Vagina (tissue), 2 donors: ENCODE measurements around the gene MMAA. TPM values are rescaled to one million over a fixed set of nuclear protein-coding genes. Genes with fewer than 3 reads are reported as not detected.
"Not testable (repeated sequence)": the region's sequence is repeated elsewhere in the genome, so short reads cannot be mapped to it uniquely, and the experiment has no call there.

Source experiments
- DNase-seq, 2 donors: peaks; one replicate each; pipeline ENCODE4 v3.0.0-alpha.2; 2017; ENCODE audit errors: extremely low spot score in 2 of 2
- H3K27ac ChIP-seq: fragments of 200-600 bp; sonication (generic); one replicate; pipeline ENCODE4 v1.5.1; 2019
- H3K27me3 ChIP-seq: fragments of 200-600 bp; sonication (generic); one replicate; pipeline ENCODE4 v1.5.1; 2019
- H3K36me3 ChIP-seq, 2 donors: fragments of 200-600 bp; sonication (generic); one replicate each; pipeline ENCODE4 v1.5.1; 2017 to 2019
- H3K4me1 ChIP-seq: fragments of 200-600 bp; sonication (generic); one replicate; pipeline ENCODE4 v1.5.1; 2019
- H3K4me3 ChIP-seq, 2 donors: fragments of 200-600 bp; sonication (generic); 1 replicate in 1 of 2; 2 replicates in 1 of 2; pipeline ENCODE4 v1.5.1; 2016 to 2019
- H3K9me3 ChIP-seq: fragments of 200-600 bp; sonication (generic); one replicate; pipeline ENCODE4 v1.5.1; 2019
- CTCF ChIP-seq, 3 experiments: fragments of 450-650 bp in 2 of 3; fragments of 200-600 bp in 1 of 3; sonication (generic) in 1 of 3; IDR thresholded peaks; one replicate each; pipeline ENCODE4 v1.5.1; 2017 to 2019; ENCODE audit warnings: antibody characterized with exemption in 3 of 3, mild to moderate bottlenecking in 2 of 3, moderate library complexity in 2 of 3
- POLR2A ChIP-seq, 2 donors: fragments of 450-650 bp; IDR thresholded peaks; one replicate each; pipeline ENCODE4 v1.6.1; 2017; ENCODE audit warnings: antibody characterized with exemption in 2 of 2, mild to moderate bottlenecking in 2 of 2, moderate library complexity in 2 of 2
- POLR2AphosphoS5 ChIP-seq, 2 donors: sonication (generic); formaldehyde crosslinking; IDR thresholded peaks; one replicate each; pipeline ENCODE4 v1.9.0; 2017; ENCODE audit warnings: antibody characterized with exemption in 2 of 2, mild to moderate bottlenecking in 2 of 2, low read depth in 1 of 2; ENCODE audit not compliant: insufficient read depth in 1 of 2
- intact Hi-C: fragments of 100-400 bp; cut with DNase I; formaldehyde crosslinking; loops from one replicate; pipeline ENCODE4 v1.15.1; 2023
- total RNA-seq: library from RNA; depleted of rRNA; stranded (reverse); fragments of >200 nt; gene quantifications from one replicate; pipeline ENCODE4 v1.2.3, GENCODE V29; 2016

MMAA gene
- total RNA-seq, 1 donor from 2014 or later, result 3.9 TPM

- no peaks in the 10 kb centered on the region for H3K36me3 ChIP-seq
- H3K27ac ChIP-seq, result no peak overlapping the region
- no peaks in the 10 kb centered on the region for H3K27me3 ChIP-seq
- intact Hi-C loops, result loop anchor here (10.0 kb wide), 1 partner anchor 399 kb away; no protein-coding TSS in a partner anchor
- no peak for DNase-seq
- H3K4me1 ChIP-seq, result no peaks in the 10 kb centered on the region
- TF ChIP-seq CTCF (IDR thresholded peaks at IDR 0.05), result no peak
- TF ChIP-seq POLR2AphosphoS5 (IDR thresholded peaks at IDR 0.05; ENCODE audit: insufficient read depth in 1 of 2, low read depth in 1 of 2), result no peak
- TF ChIP-seq POLR2A (IDR thresholded peaks at IDR 0.05), result no peak
- H3K4me3 ChIP-seq, result no peak overlapping the region
- H3K9me3 ChIP-seq, result no peaks in the 10 kb centered on the region
Measured at GRCh38 chr4:145613566-145614232, 5.5 kb upstream of the MMAA start.

GRCh38 chr4:145614233-145614610, 5.0 kb upstream of the MMAA start:
- Histone ChIP-seq H3K36me3 (no peaks in the 10 kb centered on the region), H3K27ac (no peak overlapping the region), H3K27me3 (no peaks in the 10 kb centered on the region), H3K4me3 (no peak overlapping the region), H3K9me3 (no peaks in the 10 kb centered on the region), H3K4me1 (no peaks in the 10 kb centered on the region)
- TF ChIP-seq CTCF (IDR thresholded peaks at IDR 0.05), result no peak
- no peak for TF ChIP-seq POLR2A (IDR thresholded peaks at IDR 0.05)
- TF ChIP-seq POLR2AphosphoS5 (IDR thresholded peaks at IDR 0.05; ENCODE audit: insufficient read depth in 1 of 2, low read depth in 1 of 2), result no peak
- intact Hi-C loops, result loop anchor here (10.0 kb wide), 1 partner anchor 399 kb away; no protein-coding TSS in a partner anchor
- DNase-seq, result no peak

- DNase-seq, result no peak
- H3K4me3 ChIP-seq, result peak overlapping the region; percentile 81 to 84
- H3K27me3 ChIP-seq, result no peaks in the 10 kb centered on the region
- no peaks in the 10 kb centered on the region for H3K9me3 ChIP-seq
- intact Hi-C loops, result loop anchor here (10.0 kb wide), 1 partner anchor 404 kb away; no protein-coding TSS in a partner anchor
- no peak for TF ChIP-seq POLR2AphosphoS5 (IDR thresholded peaks at IDR 0.05; ENCODE audit: insufficient read depth in 1 of 2, low read depth in 1 of 2)
- TF ChIP-seq CTCF (IDR thresholded peaks at IDR 0.05), result no peak
- peaks cover 8% of the 10 kb centered on the region for H3K4me1 ChIP-seq
- no peaks in the 10 kb centered on the region for H3K36me3 ChIP-seq
- H3K27ac ChIP-seq, result peak overlapping the region; percentile 93
Measured at GRCh38 chr4:145618210-145618931, 814 bp upstream of the MMAA start.

GRCh38 chr4:145619639-145619996, 433 bp downstream of the MMAA start:
- intact Hi-C loops, result loop anchor here (10.0 kb wide), 1 partner anchor 405 kb away; no protein-coding TSS in a partner anchor
- TF ChIP-seq POLR2AphosphoS5 (IDR thresholded peaks at IDR 0.05; ENCODE audit: insufficient read depth in 1 of 2, low read depth in 1 of 2) (no peak), CTCF (IDR thresholded peaks at IDR 0.05) (no peak), POLR2A (IDR thresholded peaks at IDR 0.05) (no peak)
- H3K4me1 ChIP-seq, result peaks cover 8% of the 10 kb centered on the region
- no peaks in the 10 kb centered on the region for H3K36me3 ChIP-seq
- DNase-seq, result no peak
- no peaks in the 10 kb centered on the region for H3K9me3 ChIP-seq
- H3K27ac ChIP-seq, result peak overlapping the region; percentile 93
- H3K4me3 ChIP-seq, result peak overlapping the region; percentile 81 to 84
- no peaks in the 10 kb centered on the region for H3K27me3 ChIP-seq

- H3K9me3 ChIP-seq, H3K27me3 ChIP-seq, H3K27ac ChIP-seq, H3K4me3 ChIP-seq, H3K36me3 ChIP-seq, DNase-seq, H3K4me1 ChIP-seq: not testable (repeated sequence)
- intact Hi-C loops, result loop anchor here (10.0 kb wide), 1 partner anchor 113 kb away; no protein-coding TSS in a partner anchor
Measured at GRCh38 chr4:145622067-145622466, 2.9 kb downstream of the MMAA start.
